Measurements from ENCODE around the gene VIM. TPM values are rescaled to one million over a fixed set of nuclear protein-coding genes. Genes with fewer than 3 reads are reported as not detected.
A peak's percentile ranks its signal among the peaks of the same experiment; 100 is the strongest.

The VIM gene
- total and polyA plus RNA-seq, 10 of the 15 experiments (the other 5 are each of a cell fraction or from before 2014, with no cell fraction given): 44.2 to 287 (median 188) TPM

DNA sequence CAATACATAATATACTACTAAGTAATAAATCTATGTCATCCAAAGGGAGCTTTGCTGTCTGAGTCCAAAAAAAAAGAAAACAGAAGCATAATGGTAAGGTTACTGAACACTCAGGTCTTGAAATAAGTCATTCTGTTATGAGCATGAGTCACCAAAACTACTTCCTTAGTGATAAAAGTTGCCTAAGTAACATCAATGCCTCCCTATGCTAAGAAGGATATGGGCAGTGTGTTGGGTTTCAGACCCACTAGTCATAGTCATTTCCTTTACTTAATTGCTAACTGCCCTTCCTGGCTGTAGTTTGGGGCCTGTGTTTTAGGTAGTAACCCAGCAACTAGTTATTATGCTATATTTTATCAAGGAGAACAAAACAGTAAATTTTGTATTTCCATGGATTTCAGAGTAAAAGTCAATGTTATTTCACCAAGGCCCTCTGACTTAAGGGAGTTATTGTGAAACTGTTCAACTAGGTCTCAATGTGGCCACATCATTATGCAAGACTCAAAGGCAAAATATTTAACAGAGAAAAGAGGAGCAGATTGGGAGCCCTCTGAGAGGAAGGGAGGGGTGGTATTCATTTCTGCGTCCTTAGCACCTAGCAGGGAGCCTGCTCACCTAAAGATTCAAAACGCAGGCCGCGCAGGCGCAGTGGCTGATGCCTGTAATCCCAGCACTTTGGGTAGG is 11.7 kb upstream of the VIM start (continued):
- TF ChIP-seq KDM1A (IDR thresholded peaks at IDR 0.05; ENCODE audit: borderline replicate concordance): no peak
- peak; percentile 85 for TF ChIP-seq ZNF384 (IDR thresholded peaks at IDR 0.05; ENCODE audit: borderline replicate concordance, low read depth, low read length)
- peak; percentile 81 for TF ChIP-seq IRF4 (IDR thresholded peaks at IDR 0.05; ENCODE audit: low read depth, low read length)
- 0 out of 2 replicates have a peak, but pooled peaks have one; percentile 20 for TF ChIP-seq MXI1 (IDR thresholded peaks at IDR 0.05; ENCODE audit: low read depth, low read length)
- TF ChIP-seq, protein P1, sequence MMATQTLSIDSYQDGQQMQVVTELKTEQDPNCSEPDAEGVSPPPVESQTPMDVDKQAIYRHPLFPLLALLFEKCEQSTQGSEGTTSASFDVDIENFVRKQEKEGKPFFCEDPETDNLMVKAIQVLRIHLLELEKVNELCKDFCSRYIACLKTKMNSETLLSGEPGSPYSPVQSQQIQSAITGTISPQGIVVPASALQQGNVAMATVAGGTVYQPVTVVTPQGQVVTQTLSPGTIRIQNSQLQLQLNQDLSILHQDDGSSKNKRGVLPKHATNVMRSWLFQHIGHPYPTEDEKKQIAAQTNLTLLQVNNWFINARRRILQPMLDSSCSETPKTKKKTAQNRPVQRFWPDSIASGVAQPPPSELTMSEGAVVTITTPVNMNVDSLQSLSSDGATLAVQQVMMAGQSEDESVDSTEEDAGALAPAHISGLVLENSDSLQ (IDR thresholded peaks at IDR 0.05): peak; percentile 85
- TF ChIP-seq SMC3 (IDR thresholded peaks at IDR 0.05; ENCODE audit: borderline replicate concordance, low read length): peak; percentile 5; the same call in 1 of the 2 replicates
- no peak for TF ChIP-seq SREBF1 (IDR thresholded peaks at IDR 0.05; ENCODE audit: low read length)
- TF ChIP-seq, protein P2, sequence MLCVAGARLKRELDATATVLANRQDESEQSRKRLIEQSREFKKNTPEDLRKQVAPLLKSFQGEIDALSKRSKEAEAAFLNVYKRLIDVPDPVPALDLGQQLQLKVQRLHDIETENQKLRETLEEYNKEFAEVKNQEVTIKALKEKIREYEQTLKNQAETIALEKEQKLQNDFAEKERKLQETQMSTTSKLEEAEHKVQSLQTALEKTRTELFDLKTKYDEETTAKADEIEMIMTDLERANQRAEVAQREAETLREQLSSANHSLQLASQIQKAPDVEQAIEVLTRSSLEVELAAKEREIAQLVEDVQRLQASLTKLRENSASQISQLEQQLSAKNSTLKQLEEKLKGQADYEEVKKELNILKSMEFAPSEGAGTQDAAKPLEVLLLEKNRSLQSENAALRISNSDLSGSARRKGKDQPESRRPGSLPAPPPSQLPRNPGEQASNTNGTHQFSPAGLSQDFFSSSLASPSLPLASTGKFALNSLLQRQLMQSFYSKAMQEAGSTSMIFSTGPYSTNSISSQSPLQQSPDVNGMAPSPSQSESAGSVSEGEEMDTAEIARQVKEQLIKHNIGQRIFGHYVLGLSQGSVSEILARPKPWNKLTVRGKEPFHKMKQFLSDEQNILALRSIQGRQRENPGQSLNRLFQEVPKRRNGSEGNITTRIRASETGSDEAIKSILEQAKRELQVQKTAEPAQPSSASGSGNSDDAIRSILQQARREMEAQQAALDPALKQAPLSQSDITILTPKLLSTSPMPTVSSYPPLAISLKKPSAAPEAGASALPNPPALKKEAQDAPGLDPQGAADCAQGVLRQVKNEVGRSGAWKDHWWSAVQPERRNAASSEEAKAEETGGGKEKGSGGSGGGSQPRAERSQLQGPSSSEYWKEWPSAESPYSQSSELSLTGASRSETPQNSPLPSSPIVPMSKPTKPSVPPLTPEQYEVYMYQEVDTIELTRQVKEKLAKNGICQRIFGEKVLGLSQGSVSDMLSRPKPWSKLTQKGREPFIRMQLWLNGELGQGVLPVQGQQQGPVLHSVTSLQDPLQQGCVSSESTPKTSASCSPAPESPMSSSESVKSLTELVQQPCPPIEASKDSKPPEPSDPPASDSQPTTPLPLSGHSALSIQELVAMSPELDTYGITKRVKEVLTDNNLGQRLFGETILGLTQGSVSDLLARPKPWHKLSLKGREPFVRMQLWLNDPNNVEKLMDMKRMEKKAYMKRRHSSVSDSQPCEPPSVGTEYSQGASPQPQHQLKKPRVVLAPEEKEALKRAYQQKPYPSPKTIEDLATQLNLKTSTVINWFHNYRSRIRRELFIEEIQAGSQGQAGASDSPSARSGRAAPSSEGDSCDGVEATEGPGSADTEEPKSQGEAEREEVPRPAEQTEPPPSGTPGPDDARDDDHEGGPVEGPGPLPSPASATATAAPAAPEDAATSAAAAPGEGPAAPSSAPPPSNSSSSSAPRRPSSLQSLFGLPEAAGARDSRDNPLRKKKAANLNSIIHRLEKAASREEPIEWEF (IDR thresholded peaks at IDR 0.05; ENCODE audit: insufficient replicate concordance, low read depth, low read length): peak; percentile 51
- 0 out of 2 replicates have a peak, but pooled peaks have one; percentile 33 for TF ChIP-seq MYB (IDR thresholded peaks at IDR 0.05; ENCODE audit: borderline replicate concordance, low read depth, low read length)
- peak; percentile 66; the same call in 1 of the 2 replicates for TF ChIP-seq BCL11A (IDR thresholded peaks at IDR 0.05; ENCODE audit: low read depth, low read length)
- TF ChIP-seq ZNF217 (IDR thresholded peaks at IDR 0.05): no peak
- 0 out of 4 replicates have a peak, but pooled peaks of 1 of the 2 experiments have one; percentile 14 for TF ChIP-seq SRF (IDR thresholded peaks at IDR 0.05; ENCODE audit: low read depth in 2 of 2, low read length in 2 of 2)
- TF ChIP-seq HDGF (IDR thresholded peaks at IDR 0.05): no peak
- TF ChIP-seq TBL1XR1 (IDR thresholded peaks at IDR 0.05; ENCODE audit: low read depth, low read length): peak; percentile 46; the same call in 1 of the 2 replicates
- TF ChIP-seq KAT2A (conservative IDR thresholded peaks at IDR 0.05; ENCODE audit: control insufficient read depth, low read depth, low read length): no peak
- peak; percentile 50 for TF ChIP-seq CREB1 (IDR thresholded peaks at IDR 0.05; ENCODE audit: low read depth)
- TF ChIP-seq ZBED1 (IDR thresholded peaks at IDR 0.05; ENCODE audit: borderline replicate concordance): no peak
- peak in 1 of 2 experiments; percentile 87; a peak in 2 of 4 replicates for TF ChIP-seq ETV6 (conservative IDR thresholded peaks at IDR 0.05 in 1 of 2, IDR thresholded peaks at IDR 0.05 in 1 of 2; ENCODE audit: borderline replicate concordance in 1 of 2, low read depth in 1 of 2)
- peak; percentile 75 for TF ChIP-seq NFIC (IDR thresholded peaks at IDR 0.05; ENCODE audit: low read depth, low read length)
